Liver (tissue), 1 donor: Measurements from ENCODE around the gene IGF2.

Source experiments
- FOXA1 ChIP-seq: IDR thresholded peaks from 2 replicates; pipeline ENCODE4 v1.6.1; 2016; ENCODE audit warnings: antibody characterized with exemption
- REST ChIP-seq: IDR thresholded peaks from 2 replicates; pipeline ENCODE4 v1.6.1; 2016; ENCODE audit warnings: antibody characterized with exemption, mild to moderate bottlenecking

GRCh38 chr11:2120359-2121100, 18.7 kb downstream of the IGF2 start:
- TF ChIP-seq REST, result no peak
- no peak for TF ChIP-seq FOXA1
